GM12878 (cell line): ENCODE measurements around the gene AGPAT4.

Source experiments
- CHD2 ChIP-seq: IDR thresholded peaks from 2 replicates; pipeline ENCODE4 v1.6.1; 2011; ENCODE audit warnings: low read depth, low read length, improper control_type of control experiment, borderline replicate concordance
- CUX1 ChIP-seq: IDR thresholded peaks from 2 replicates; pipeline ENCODE4 v1.6.1; 2012; ENCODE audit warnings: improper control_type of control experiment, low read depth, low read length; ENCODE audit not compliant: insufficient replicate concordance
- NBN ChIP-seq: fragments of 450-650 bp; IDR thresholded peaks from 2 replicates; pipeline ENCODE4 v1.6.1; 2016
- PML ChIP-seq: IDR thresholded peaks from 2 replicates; pipeline ENCODE4 v1.6.1; 2012; ENCODE audit warnings: low read length, inconsistent platforms
- POLR2A ChIP-seq: IDR thresholded peaks from 2 replicates; pipeline ENCODE4 v1.6.1; 2011; ENCODE audit warnings: low read depth, mild to moderate bottlenecking, low read length
- ZNF622 ChIP-seq: fragments of 450-650 bp; IDR thresholded peaks from 2 replicates; pipeline ENCODE4 v1.6.1; 2017; ENCODE audit warnings: mild to moderate bottlenecking, inconsistent platforms
- TF ChIP-seq, protein P1 (sequence below), 3 experiments: IDR thresholded peaks in 2 of 3; conservative IDR thresholded peaks in 1 of 3; 2 replicates each; pipeline ENCODE4 v1.5.1; 2011; ENCODE audit warnings: low read depth in 3 of 3, low read length in 3 of 3, mild to moderate bottlenecking in 3 of 3, control low read depth in 2 of 3, moderate library complexity in 2 of 3, inconsistent platforms in 1 of 3, mixed read lengths in 1 of 3; ENCODE audit not compliant: control insufficient read depth in 2 of 3, insufficient read depth in 1 of 3; ENCODE audit errors: extremely low read depth in 1 of 3

GRCh38 chr6:161212902-161213301 lies 61.0 kb downstream of the AGPAT4 start:
- TF ChIP-seq, protein P1, sequence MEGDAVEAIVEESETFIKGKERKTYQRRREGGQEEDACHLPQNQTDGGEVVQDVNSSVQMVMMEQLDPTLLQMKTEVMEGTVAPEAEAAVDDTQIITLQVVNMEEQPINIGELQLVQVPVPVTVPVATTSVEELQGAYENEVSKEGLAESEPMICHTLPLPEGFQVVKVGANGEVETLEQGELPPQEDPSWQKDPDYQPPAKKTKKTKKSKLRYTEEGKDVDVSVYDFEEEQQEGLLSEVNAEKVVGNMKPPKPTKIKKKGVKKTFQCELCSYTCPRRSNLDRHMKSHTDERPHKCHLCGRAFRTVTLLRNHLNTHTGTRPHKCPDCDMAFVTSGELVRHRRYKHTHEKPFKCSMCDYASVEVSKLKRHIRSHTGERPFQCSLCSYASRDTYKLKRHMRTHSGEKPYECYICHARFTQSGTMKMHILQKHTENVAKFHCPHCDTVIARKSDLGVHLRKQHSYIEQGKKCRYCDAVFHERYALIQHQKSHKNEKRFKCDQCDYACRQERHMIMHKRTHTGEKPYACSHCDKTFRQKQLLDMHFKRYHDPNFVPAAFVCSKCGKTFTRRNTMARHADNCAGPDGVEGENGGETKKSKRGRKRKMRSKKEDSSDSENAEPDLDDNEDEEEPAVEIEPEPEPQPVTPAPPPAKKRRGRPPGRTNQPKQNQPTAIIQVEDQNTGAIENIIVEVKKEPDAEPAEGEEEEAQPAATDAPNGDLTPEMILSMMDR (IDR thresholded peaks at IDR 0.05 in 2 of 3, conservative IDR thresholded peaks at IDR 0.05 in 1 of 3; ENCODE audit: control insufficient read depth in 2 of 3, extremely low read depth in 1 of 3, insufficient read depth in 1 of 3, low read depth in 3 of 3, low read length in 3 of 3) = no peak
- TF ChIP-seq CUX1 (no peak), NBN (no peak), CHD2 (no peak), PML (no peak), POLR2A (no peak), ZNF622 (no peak)
